GM19328 (cell line): ENCODE results near the gene ATG16L1.
A peak's percentile ranks its signal among the peaks of the same experiment; 100 is the strongest.

Source experiments
- ATAC-seq: cut with Tn5 transposase; IDR thresholded peaks from one replicate; pipeline ENCODE4 v1.9.1; 2021; ENCODE audit warnings: mild to moderate bottlenecking, moderate library complexity; ENCODE audit not compliant: unreplicated experiment

The ATG16L1 gene

GRCh38 chr2:233251306-233252116 is at the start of gene ATG16L1:
Gene ATG16L1, plus strand, starts transcription at chr2:233251673. Its CDS starts 155 bp downstream, at chr2:233251828.
- peak; percentile 91 for ATAC-seq

- no peak for ATAC-seq
Observed at GRCh38 chr2:233202531-233202944, 48.9 kb upstream of the ATG16L1 start.

GRCh38 chr2:233203060-233203459 is 48.4 kb upstream of the ATG16L1 start:
- no peak for ATAC-seq

- ATAC-seq: no peak
Observed at GRCh38 chr2:233204286-233204936, 47.1 kb upstream of the ATG16L1 start.

GRCh38 chr2:233208382-233209116 is 42.9 kb upstream of the ATG16L1 start:
- no peak for ATAC-seq

- ATAC-seq: no peak
Observed at GRCh38 chr2:233209117-233209532, 42.3 kb upstream of the ATG16L1 start.

GRCh38 chr2:233209533-233210171 is 41.8 kb upstream of the ATG16L1 start:
- no peak for ATAC-seq

- no peak for ATAC-seq
Observed at GRCh38 chr2:233210281-233210680, 41.2 kb upstream of the ATG16L1 start.

- ATAC-seq: no peak
Observed at GRCh38 chr2:233210843-233211547, 40.5 kb upstream of the ATG16L1 start.

GRCh38 chr2:233211548-233211895 is 40.0 kb upstream of the ATG16L1 start:
- no peak for ATAC-seq

- no peak for ATAC-seq
Observed at GRCh38 chr2:233213011-233213410, 38.5 kb upstream of the ATG16L1 start.

GRCh38 chr2:233213975-233214374 is 37.5 kb upstream of the ATG16L1 start:
- no peak for ATAC-seq

GRCh38 chr2:233217892-233218377 is 33.5 kb upstream of the ATG16L1 start:
- no peak for ATAC-seq

GRCh38 chr2:233218836-233219235 is 32.6 kb upstream of the ATG16L1 start:
- no peak for ATAC-seq

GRCh38 chr2:233219848-233220247 is 31.6 kb upstream of the ATG16L1 start:
- ATAC-seq: no peak

- ATAC-seq: no peak
Observed at GRCh38 chr2:233221378-233222063, 30.0 kb upstream of the ATG16L1 start.

GRCh38 chr2:233223059-233223894 is 28.2 kb upstream of the ATG16L1 start:
- peak; percentile 72 for ATAC-seq

- ATAC-seq: no peak
Observed at GRCh38 chr2:233225230-233226068, 26.0 kb upstream of the ATG16L1 start.
